GM19193 (cell line): ENCODE data around the gene ANKRD40CL.

ENCODE experiments used
- POLR2A ChIP-seq: IDR thresholded peaks from 4 replicates; pipeline ENCODE4 v1.6.1; 2011; ENCODE audit not compliant: insufficient read depth, insufficient read length; ENCODE audit errors: extremely low read depth

Gene ANKRD40CL

GRCh38 chr17:50771991-50772785 lies 4.9 kb upstream of the ANKRD40CL start:
- no peak for TF ChIP-seq POLR2A

- TF ChIP-seq POLR2A = no peak
Measured at GRCh38 chr17:50770346-50770745, 3.0 kb upstream of the ANKRD40CL start.

- TF ChIP-seq POLR2A = no peak
Measured at GRCh38 chr17:50769884-50770283, 2.6 kb upstream of the ANKRD40CL start.

GRCh38 chr17:50768346-50768761 lies 1.0 kb upstream of the ANKRD40CL start:
- no peak for TF ChIP-seq POLR2A

- no peak for TF ChIP-seq POLR2A
Measured at GRCh38 chr17:50767030-50767429, 288 bp downstream of the ANKRD40CL start.

- TF ChIP-seq POLR2A = no peak
Measured at GRCh38 chr17:50766222-50767023, 895 bp downstream of the ANKRD40CL start.

- no peak for TF ChIP-seq POLR2A
Measured at GRCh38 chr17:50765454-50766221, 1.7 kb downstream of the ANKRD40CL start.

- TF ChIP-seq POLR2A = no peak
Measured at GRCh38 chr17:50764734-50765149, 2.6 kb downstream of the ANKRD40CL start.

GRCh38 chr17:50763716-50764475 lies 3.4 kb downstream of the ANKRD40CL start:
- TF ChIP-seq POLR2A = no peak

GRCh38 chr17:50762177-50762576 lies 5.1 kb downstream of the ANKRD40CL start:
- no peak for TF ChIP-seq POLR2A

- no peak for TF ChIP-seq POLR2A
Measured at GRCh38 chr17:50758989-50759544, 8.3 kb downstream of the ANKRD40CL start.

GRCh38 chr17:50758524-50758923 lies 8.8 kb downstream of the ANKRD40CL start:
- TF ChIP-seq POLR2A = no peak

- TF ChIP-seq POLR2A = no peak
Measured at GRCh38 chr17:50754521-50754920, 12.8 kb downstream of the ANKRD40CL start.

- TF ChIP-seq POLR2A = no peak
Measured at GRCh38 chr17:50749245-50749644, 18.1 kb downstream of the ANKRD40CL start.
